Fibroblast of skin of left quadriceps (primary cell): Measurements from ENCODE around the gene TRIM26.
A peak's percentile ranks its signal among the peaks of the same experiment; 100 is the strongest.
"Not testable (repeated sequence)": the region's sequence is repeated elsewhere in the genome, so short reads cannot be mapped to it uniquely, and the experiment has no call there.

Experiments
- DNase-seq, 2 experiments: peaks; one replicate each; pipeline ENCODE4 v3.0.0-alpha.2; 2013; ENCODE audit warnings: low read depth in 2 of 2

Gene TRIM26

GRCh38 chr6:30171677-30172471 lies 41.3 kb downstream of the TRIM26 start:
- no peak for DNase-seq

DNA sequence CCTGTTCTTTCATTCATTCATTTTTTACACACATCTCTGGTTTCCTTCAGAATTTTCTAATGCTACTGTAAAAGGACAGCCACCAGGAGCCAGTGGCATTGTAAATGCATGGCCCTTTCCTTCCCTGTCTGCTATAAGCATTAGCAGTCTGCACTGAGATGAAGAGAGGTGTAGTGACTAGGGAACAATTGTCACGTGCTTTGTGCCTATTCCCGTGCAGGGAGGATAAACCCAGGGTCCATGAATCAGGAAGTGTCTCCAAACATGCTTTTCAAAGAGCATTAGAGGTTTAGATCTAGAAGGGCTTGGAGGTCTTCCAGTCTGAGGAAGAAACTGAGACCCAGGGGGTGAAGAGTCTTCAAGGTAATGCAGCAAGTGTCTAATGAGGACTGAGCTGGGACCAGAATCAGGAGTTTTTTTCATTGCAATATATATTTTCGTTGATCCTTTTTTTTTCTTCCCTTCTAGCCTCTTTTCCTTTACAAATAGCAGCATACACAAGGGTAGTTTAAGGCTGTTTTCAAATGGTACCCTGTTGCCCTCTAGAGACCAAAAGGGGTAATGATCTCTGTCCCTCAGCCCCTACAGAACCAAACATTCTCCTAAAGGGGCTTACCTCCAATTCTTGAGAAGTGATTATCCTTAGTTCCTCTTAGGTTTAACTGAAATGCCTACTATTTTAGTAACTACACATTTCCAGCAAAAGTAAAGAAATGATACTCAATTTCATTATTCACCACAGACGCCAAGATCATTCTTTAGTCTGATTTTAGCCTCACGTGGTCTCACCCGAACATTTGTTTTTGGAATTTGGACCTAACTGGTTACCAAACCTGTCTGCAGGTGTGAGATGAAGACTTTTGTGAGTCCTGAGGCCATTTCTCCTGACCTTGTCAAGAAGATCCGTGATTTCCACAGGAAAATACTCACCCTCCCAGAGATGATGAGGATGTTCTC lies 43.3 kb downstream of the TRIM26 start:
- peak; percentile 18 to 22 for DNase-seq

- no peak for DNase-seq
Observed at GRCh38 chr6:30168741-30169140, 44.5 kb downstream of the TRIM26 start.

- DNase-seq, result no peak
Observed at GRCh38 chr6:30167101-30167500, 46.1 kb downstream of the TRIM26 start.

GRCh38 chr6:30165238-30165637 lies 48.0 kb downstream of the TRIM26 start:
- DNase-seq, result not testable (repeated sequence)

DNA sequence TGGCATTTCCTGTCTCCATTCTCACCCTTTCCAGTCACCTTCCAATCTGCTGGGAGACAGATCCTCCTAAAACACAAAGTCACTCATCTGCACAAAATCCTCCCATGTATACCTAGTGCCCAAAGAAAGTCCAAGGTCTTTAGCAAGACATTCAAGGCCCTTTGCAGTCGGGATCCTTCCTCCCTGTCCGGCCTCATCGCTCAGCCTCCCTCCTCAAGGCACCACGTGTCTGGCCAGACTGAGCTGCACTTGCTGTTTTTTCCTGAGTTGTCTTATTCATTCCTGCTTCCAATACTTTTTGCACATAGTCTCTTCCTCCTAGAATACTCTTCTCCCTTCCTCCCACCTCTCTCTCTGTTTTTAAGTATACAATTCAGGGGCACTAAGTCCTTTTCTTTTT lies 48.5 kb downstream of the TRIM26 start:
- DNase-seq, result no peak

DNA sequence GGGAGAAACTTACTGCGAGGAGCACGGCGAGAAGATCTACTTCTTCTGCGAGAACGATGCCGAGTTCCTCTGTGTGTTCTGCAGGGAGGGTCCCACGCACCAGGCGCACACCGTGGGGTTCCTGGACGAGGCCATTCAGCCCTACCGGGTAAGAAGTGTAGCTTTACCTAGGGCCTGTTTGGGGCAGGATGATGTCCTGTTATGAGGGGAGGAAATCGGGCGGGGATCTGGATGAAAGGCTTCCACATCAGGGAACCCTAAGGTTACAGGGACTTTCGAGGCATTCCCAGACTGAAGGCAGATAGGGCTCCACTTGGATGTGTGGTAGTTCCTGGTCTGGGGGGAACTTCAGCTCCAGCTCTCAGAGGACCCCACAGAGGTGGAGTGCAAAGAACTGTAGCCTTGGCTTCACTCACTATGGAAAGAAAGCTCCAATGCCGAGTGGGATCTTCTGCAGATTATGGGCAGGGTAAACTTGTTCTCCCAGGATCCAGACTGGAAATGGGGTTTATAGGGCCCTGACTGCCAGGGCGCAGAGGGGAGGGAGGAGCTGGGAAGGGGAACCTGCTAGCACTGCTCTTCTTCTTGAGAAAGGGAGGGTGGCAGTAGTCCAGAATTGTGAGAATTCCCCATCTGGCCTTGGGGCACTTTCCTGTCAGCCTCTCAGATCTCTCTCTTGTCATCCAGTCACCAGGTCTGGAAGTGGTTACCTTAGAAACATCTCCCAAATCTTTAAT lies 49.1 kb downstream of the TRIM26 start:
- no peak for DNase-seq

GRCh38 chr6:30163090-30163917 lies 49.9 kb downstream of the TRIM26 start, which contains the start of gene TRIM15:
Gene TRIM15 (plus strand): TSS chr6:30163546. CDS start chr6:30163685, 139 bp downstream.
- no peak for DNase-seq

DNA sequence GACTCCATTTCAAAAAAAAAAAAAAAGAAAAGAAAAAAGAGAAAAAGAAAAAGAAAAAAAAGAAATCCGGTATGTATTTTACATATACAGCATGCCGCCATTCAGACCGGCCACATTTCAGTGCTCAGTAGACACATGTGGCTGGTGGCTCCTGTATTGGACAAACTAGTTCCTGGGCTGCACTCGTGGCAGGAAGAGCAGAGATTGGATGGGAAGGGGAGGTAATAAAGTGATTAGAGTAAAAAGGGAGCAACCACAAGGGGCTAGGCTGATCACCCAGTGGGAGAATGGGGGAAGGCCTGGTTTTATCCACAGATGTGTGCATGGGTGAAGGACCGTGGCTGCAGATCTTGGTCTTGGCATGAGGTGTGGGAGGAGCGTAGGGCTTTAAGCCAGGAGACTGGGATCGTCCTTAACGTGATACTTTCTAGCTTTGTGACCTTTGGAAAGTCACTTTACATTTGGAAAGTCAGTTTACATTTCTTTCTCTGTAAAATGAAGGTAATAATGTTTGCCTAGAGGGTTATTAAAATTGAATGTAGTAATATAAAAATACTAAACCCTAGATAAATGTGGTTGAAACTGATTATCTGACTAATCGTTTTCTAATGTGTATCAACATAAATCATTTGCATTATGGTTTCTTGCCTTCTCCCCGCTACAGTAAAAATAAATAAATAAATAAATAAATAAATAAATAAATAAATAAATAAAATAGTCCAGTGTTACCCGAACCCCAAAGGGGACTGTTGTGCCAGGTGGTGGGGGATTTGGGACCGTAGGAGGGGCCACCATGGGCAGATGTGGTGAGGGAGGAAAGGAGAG lies 50.7 kb downstream of the TRIM26 start:
- DNase-seq, result no peak

- no peak for DNase-seq
Observed at GRCh38 chr6:30160785-30161531, 52.2 kb downstream of the TRIM26 start, which contains the start of gene TRIM10. Gene TRIM10 (minus strand): TSS chr6:30161211. CDS start chr6:30160858, 353 bp downstream.

GRCh38 chr6:30160008-30160784 lies 53.0 kb downstream of the TRIM26 start:
- DNase-seq, result no peak

GRCh38 chr6:30158475-30159040 lies 54.6 kb downstream of the TRIM26 start:
- DNase-seq, result no peak

GRCh38 chr6:30157999-30158398 lies 55.2 kb downstream of the TRIM26 start:
- DNase-seq, result no peak

- no peak for DNase-seq
Observed at GRCh38 chr6:30157581-30157980, 55.6 kb downstream of the TRIM26 start.

DNA sequence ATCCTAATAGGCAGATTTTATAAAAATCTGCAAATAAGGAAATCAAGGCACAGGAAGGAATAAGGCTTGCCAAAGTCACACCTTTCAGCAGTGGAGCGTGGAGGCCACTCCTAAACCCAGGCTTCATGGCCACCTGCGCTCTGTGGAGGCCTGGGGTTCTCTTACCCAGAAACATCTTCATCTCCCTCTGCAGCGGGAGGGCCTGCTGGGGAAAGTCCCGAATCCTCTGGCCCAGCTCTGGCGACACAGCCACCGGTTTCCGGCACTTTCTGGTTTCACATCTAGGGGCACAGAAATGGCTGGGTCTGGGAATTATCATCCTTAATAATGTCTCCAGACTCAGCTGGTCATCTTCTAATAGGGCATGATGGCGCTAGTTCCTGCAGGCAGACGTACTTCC lies 56.4 kb downstream of the TRIM26 start:
- no peak for DNase-seq

DNA sequence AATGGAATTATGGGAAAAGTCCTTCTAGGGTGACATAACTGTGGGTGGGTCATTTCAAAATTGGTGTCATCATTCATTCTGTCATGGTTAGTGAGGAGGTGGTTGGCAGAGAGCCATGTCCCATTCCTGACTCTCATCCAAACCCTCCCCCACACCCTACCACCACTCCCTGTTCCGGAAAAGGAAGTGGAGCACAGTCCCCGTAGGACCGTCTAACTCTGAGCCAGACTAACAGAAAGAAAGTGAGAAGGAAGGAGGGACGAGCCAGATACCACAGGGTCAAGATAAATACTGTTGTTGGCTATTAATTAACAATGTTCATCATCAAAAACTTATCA lies 57.0 kb downstream of the TRIM26 start:
- DNase-seq, result no peak

DNA sequence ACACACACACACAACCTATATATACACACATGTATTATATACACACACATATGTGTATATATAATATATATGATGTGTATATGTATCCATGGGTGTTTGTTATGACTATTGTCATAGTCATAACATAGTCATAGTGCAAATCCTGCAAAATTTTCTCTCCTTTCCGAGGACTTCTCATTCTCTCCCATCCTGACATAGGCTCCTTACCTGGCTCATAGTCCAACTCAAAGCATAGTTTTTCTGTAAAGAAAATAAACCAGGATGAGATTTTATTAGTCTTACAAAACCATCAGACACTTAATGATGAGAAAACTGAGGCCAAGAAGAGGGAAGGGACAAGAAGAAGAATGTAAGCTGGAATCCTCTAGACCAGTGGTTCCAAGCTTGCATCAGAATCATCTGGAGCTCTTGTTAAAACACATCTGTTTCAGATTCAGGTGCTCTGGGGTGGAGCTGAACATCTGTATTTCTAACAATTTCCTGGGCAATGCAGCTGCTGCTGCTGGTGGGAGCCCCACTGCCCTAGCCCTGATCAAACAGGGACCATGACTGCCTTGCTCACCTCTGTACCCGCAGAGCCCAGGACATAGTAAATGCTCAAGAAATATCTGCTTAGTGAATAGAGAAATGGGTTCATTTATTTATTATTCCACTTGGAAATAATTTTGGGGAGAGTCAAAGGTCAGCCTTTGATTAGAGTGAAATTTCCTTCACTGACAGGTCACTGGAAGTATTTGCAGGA lies 57.5 kb downstream of the TRIM26 start:
- no peak for DNase-seq
